LNCAP (cell line): Measurements from ENCODE around the gene CCDC57.

Experiments
- TF ChIP-seq, protein P1 (sequence below): fragments of 450-650 bp; IDR thresholded peaks from 2 replicates; pipeline ENCODE4 v1.5.1; 2017; ENCODE audit warnings: mild to moderate bottlenecking

The CCDC57 gene

DNA sequence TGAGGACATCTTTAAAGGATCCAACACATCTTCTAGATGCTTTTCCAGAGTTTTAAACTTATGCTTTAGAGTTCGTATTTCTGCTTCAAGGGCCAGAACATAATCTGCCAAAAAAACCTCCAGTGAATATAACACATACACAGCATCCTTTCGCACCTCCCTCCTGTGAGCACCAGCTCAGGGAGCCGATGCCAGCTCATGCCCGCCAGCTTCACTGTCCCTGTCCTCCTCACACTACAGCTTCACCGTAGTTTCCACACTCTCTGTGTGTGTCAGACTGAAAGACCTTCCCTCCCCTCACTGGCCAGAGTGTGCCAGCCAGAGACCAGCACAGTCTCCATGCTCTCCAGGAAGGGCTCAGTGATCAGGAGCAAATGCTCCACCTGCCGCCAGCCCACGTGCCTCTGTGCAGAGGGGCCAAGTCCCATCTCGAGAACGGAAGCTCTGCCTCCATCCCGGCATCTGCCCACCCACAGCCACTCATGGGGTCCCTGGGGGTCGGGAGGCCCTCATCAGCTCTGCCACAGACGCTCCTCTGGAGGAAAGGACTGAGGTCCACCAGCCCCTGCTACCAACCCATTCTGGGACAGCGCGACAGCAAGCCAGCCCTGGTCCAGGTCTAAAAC lies 40.8 kb downstream of the CCDC57 start:
- TF ChIP-seq, protein P1, sequence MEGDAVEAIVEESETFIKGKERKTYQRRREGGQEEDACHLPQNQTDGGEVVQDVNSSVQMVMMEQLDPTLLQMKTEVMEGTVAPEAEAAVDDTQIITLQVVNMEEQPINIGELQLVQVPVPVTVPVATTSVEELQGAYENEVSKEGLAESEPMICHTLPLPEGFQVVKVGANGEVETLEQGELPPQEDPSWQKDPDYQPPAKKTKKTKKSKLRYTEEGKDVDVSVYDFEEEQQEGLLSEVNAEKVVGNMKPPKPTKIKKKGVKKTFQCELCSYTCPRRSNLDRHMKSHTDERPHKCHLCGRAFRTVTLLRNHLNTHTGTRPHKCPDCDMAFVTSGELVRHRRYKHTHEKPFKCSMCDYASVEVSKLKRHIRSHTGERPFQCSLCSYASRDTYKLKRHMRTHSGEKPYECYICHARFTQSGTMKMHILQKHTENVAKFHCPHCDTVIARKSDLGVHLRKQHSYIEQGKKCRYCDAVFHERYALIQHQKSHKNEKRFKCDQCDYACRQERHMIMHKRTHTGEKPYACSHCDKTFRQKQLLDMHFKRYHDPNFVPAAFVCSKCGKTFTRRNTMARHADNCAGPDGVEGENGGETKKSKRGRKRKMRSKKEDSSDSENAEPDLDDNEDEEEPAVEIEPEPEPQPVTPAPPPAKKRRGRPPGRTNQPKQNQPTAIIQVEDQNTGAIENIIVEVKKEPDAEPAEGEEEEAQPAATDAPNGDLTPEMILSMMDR = no peak

DNA sequence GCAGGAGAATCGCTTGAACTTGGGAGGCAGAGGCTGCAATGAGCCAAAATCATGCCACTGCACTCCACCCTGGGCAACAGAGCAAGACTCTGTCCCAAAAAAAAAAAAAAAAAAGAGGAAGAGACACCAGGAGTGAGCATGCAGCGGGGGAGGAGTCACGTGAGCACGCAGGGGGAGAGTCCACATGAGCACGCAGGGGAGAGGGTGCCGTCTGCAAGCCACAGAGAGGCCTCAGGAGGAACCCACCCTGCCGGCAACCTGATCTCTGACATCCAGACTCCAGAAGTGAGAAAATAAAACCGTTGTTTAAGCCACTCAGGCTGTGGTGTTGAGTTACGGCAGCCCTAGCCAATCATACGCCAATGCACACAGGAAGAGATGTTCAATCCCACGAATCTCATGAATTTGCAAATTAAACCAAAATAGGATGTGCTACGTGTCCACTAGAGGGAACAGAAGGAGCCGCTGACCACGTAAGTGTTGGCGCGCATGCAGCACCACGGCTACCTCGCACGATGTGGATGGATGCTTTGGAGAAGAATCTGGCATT lies 42.2 kb downstream of the CCDC57 start:
- TF ChIP-seq, protein P1 = no peak

DNA sequence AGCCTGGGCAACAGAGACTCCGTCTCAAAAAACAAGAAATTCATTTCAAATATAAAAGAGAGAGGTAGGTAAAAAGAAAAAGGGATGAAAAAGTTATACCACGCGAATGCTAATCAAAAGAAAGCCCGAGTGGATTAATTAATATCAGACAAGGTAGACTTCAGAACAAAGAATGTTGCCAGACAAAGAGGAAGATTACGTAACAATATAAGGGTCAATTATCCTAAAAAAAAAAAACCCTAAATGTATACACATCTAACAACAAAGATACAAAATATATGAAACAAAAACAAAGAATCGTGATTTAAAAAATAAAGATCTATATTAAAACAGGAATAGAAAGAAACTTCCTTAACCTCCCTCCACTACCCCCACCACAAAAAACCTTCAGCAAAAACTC lies 44.1 kb downstream of the CCDC57 start:
- TF ChIP-seq, protein P1 = no peak

DNA sequence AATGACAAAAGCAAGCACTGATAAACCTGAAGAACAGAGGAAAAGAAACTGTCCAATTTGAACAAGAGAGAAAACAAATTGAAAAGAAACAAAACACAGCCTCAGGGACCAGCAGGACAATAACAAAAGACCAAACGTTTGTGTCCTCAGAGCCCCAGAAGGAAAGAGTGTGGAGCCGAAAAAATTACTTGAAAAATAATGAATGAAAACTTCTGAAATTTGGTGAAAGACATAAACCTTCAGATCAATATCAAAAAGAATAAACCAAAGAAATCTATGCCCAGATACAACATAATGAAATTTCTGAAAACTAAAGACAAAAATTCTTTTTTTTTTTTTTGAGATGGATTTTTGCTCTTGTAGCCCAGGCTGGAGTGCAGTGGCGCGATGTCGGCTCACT lies 45.6 kb downstream of the CCDC57 start:
- TF ChIP-seq, protein P1 = no peak

DNA sequence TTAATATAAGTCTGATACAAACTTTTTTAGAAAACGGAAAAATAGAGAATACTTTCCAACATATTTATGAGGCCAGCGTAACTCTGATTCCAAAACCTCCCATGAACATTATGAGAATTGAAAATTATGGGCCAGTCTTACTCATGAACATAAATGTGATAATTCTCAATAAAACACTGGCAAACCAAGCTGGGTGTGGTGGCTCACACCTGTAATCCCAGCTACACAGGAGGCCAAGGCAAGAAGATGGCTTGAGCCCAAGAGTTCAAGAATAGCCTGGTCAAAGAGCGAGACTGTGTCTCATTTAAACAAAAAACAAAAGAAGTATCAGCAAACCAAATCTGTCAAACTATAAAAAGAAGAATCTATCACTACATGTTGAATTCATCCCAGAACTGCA lies 47.8 kb downstream of the CCDC57 start:
- TF ChIP-seq, protein P1 = no peak

DNA sequence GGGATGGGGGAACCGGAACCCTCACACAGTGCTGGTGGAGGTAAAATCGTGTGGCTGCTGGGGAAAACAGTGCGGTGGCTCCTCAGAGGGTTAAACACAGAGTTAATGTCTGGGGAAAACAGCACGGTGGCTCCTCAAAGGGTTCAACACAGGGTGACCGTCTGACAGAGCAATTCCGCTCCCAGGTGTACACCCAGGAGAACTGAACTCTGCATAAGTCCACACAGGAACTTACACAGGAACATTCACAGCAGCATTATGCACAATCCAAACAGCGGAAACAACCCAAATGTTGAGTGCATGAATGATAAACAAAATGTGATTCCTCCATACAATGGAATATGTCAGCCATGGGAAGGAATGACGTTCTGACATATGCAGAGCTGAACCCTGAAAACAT lies 51.4 kb downstream of the CCDC57 start:
- TF ChIP-seq, protein P1 = no peak

DNA sequence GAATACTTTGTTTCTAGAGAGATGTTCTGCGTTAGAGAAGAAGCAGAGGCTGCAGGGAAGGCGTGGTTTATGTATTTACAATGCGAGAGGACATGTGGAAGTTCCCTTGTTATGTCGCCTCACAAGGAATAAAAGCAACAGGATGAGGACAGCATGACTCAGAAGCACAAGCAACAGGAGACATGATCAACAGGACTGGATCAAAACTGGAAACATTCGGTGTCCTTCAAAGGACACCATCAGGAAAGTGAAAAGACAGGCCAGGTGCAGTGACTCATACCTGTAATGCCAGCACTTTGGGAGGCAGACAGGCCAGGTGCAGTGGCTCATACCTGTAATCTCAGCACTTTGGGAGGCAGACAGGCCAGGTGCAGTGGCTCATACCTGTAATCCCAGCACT lies 52.6 kb downstream of the CCDC57 start:
- TF ChIP-seq, protein P1 = no peak

DNA sequence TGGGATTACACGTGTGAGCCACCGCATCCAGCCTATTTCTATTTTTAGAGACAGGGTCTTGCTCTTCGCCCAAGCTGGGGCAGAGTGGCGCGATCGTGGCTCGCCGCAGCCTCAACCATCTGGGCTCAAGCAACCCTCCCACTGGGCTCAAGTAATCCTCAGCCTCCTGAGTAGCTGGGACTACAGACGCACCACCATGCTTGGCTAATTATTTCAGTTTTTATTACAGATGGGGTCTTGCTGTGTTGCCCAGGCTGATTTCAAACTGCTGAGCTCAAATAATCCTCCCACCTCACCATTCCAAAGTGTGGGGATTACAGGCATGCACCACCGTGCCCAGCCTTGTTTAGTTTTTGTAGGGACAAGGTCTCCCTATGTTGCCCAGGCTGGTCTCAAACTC lies 53.8 kb downstream of the CCDC57 start:
- TF ChIP-seq, protein P1 = no peak
